HS-27A (cell line): ENCODE results near the gene ANKRD11.
"Not testable (repeated sequence)": the region's sequence is repeated elsewhere in the genome, so short reads cannot be mapped to it uniquely, and the experiment has no call there.

ENCODE experiments used
- DNase-seq: peaks from one replicate; pipeline ENCODE4 v3.0.0-alpha.2; 2012; ENCODE audit warnings: low read depth, missing footprints

The ANKRD11 gene

DNA sequence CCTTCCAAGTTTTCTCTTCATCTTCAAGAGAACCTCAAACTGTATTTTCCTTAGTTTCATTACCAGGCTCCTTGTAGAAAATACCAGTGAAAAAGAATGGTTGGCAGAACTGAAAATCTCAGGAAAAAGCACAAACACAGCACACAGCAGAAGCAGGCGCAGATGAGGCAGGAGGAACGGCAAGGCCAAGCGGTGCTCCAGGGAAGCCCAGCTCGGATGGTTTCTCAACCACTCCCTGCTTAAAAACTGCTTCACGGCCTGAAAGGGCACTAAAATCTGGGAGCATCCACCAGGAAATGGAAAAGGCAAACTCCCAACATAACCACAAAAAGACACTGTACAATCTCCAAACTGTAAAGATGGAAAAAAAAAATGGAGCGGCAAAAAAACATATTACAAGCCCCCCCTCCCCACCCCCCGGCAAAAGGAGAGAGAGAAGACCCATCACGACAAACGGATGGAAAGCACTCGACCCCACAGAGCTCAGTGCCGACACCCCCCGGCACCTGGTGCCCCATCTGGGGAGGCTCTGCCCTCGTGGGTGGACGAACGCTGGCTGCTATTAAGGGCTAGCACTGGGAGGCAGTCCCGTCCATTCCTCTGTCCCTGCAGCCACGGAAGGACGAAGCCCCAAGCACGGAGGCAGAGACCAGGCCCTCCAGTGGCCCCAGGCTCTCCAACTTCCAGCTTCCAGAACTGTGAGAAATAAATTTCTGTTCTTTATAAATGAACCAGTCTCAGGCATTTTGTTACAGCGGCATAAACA lies 145.3 kb downstream of the ANKRD11 start:
- DNase-seq: no peak

DNA sequence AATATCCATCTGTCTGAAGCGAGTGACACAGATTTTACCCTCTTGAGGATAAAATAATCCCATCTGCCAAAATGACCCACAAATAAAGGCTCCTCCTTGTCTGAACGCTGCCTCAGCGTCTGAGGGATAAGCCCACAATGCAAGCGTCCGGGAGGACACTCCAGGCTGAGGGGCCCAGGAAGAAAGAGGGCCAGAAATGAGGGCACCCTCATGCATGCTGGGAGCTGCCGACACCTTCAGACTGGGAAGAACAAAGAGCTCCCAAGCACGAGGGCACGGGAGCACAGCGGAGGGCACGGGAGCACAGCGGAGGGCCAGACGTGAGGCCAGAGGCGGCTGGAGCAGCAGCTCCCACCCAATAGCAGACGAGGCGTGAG lies 145.9 kb downstream of the ANKRD11 start:
- DNase-seq: no peak

DNA sequence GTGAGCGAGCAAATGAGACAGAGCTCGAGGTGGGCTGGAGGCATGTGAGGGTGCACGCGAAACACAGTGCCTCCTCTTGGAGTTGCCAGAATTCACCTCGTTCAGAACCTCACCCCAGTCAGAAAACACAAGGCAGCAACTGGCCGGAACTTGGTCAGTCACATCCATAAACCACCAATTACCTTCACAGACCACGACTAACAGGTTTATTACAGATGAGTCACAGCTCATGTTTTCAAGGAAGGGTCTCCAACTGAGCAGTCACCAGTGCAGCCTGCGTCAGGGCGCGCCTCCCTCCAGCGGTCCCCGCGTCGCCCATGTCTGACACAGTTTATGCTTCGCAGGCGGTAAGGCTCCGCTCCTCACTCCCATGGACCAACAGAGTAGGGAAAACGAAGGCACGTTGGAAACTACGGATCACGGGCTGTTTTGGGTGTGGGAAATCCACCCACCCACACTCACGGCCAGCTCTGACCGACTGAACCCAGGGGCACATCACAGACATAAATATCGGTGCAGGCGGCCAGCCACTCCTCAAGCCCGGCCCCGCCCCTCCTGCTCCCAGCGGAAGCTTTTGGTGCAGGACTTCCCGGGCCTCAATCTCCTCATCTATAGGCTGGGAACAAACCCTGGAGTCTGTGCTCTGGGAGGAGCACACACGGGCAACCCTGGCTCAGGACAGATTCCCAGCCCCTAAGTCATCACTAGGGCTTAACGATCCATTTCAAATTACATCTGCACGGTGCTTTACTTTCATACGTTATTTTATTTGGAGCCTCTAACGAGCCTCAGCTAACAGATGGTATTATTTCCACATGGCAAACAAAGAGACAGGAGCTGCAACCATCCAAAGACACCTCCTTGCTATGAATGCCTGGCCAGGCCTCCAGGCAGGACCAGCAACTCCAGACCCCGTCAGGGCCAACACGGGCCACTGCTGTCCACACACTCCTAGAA lies 146.6 kb downstream of the ANKRD11 start:
- no peak for DNase-seq

DNA sequence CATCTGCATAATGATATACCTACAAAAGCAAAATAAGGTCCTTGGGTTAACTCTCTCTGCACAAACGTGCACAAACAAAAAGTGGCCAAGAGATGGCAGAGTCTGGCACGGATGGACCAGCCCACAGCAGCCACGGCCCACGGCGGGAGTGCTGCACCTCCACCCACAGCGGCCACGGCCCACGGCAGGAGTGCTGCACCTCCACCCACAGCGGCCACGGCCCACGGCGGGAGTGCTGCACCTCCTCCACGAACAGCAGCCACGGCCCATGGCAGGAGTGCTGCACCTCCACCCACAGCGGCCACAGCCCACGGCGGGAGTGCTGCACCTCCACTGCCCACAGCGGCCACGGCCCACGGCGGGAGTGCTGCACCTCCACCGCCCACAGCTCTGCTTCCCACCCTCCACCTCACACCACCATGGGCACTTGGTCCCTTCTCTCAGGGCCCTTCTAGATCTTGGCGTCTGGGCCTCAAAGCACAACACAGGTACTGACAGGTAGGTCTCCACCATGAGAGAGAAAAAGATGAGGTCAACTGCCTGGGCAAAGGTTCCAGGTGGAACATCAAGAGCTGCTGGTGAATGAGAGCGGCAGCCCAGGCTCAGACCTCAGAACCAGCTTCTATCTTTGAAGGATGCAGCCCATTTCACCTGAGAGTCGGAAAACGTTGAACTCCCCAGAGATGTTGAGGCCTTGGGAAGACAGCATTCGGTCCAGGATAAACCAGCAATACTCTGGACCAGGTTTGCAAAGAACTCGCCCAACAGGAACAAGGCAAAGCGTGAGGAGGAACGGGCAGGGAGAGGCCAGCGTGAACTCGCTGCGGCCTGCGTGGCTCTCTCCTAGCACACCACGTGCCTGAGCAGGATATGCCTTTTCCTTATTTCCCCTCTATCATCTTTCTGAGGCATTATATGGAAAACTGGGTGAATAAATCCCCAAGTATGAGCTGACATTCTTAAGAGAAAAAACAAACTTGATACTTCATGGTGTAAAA lies 148.4 kb downstream of the ANKRD11 start:
- no peak for DNase-seq

DNA sequence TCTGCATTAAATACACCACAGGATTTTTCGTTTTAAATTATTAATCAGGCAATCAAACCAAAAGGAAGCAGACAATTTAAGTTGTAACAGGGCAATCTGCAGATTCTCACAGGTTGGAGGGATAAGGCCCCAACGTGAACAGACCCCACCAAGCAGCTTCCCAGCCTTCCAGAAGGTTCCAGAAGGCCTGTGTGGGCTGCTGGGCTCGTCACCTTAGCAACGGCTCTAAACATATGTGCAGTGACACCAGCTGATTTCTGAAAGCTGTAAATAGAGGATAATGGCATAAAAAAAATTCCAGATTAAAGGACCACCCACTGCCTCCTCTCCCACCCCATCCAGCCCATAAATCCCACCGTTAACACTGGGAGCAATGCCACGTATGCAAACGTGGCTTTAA lies 149.1 kb downstream of the ANKRD11 start:
- DNase-seq: no peak

DNA sequence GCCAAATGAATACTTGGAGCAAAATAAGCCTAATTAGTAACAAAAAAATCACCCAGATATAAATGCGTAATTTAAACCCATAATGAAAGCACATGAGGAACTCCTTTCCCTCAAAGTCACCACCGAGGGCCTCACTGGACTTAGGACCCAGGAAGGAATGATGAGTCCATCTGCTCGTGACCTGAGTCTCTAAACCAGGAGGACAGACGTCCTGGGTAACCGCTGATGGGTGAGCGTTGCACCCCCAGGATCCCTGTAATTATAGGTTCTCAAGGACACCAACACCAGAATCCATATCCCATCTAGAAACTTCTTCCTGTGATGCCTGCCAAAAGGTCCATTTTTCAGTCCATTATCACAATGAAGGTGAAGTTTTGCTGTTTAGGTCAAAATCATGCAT lies 151.5 kb downstream of the ANKRD11 start:
- no peak for DNase-seq

DNA sequence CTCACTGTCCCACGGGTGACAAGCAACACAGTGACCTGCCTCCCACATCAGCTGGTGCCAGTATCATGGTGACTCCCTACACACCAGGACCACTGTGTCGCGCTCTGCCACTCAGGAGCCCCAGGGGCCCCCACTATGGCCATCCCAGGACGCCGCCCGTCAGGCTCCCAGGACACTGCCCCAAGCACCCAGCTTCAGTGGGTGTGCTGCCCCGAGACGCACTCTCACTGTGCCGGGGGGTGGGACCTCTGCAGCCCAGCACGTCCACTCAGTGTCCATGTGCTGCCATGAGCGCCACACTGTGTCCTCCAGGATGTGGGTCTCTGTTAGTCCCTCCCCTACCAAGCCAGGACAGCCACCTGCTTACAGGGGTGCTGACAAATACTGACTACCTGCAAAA lies 152.4 kb downstream of the ANKRD11 start:
- no peak for DNase-seq

DNA sequence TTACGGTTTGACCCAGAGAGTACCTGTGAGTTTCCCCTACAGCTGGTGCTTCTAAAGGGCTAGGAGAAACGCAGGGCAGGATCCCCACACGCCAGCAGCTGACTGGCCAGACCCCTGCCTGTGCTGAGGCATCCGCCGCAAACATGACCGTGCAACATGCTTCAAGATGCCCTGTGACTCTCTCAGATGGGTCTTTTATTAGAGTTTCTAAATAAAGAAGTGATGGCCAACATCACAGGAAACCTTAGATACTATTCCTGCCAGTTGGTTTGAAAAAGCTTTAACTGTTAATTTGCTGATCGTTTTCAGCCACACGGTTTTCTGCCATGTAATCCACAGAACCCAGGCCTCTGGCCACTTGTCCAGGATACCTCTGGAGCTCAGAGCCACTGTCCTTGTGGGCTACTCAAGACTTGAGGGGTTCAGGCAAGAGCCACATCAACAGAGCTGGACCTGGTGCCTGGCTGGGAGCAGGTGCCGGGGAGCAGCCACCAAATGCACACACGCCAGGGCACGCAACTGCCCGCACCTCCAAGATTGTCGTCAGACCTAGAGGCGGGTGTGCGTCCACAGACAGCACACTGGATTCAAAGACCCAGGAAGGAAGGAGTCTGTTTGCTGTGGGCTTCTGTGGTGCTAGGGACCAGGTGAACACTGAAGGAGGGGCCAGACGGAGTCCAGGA lies 154.4 kb downstream of the ANKRD11 start:
- DNase-seq: no peak

DNA sequence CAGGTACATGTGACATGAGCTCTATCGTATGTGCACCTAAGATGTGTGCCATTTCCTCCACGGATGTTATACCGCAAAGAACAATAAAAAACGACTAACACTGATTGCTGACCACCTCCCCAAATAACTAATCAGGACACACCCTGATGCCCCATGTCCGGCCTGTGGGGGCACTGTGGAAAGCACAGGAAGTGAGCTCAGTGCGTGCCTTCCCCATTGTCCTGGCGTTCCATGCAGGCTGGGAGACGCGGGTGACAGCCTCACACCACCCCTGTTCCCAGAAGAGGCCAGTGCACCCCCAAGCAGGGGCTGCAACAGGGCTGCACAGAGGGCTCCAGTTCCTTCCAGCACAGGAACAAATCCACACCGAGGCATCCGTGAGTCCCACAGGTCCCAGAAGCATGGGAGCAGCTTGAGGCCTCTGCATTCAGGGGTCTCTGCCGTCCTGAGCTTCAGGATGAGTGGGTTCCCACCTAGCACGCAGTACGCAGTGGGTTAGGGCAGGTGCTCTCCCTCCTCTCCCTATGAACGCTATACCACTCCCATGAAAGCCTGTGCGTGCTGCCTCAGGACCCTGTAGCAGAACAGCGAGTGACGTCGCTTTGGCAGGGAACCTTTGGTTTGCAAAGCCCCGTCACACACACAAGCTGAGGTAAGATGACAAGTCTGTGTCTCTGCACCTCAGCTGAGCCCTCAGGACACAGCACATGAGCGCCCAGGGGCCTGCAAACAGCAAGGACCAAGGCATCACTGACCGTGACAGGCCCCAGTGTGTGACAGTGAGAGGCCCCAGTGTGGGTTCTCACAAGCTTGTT lies 155.2 kb downstream of the ANKRD11 start:
- no peak for DNase-seq

DNA sequence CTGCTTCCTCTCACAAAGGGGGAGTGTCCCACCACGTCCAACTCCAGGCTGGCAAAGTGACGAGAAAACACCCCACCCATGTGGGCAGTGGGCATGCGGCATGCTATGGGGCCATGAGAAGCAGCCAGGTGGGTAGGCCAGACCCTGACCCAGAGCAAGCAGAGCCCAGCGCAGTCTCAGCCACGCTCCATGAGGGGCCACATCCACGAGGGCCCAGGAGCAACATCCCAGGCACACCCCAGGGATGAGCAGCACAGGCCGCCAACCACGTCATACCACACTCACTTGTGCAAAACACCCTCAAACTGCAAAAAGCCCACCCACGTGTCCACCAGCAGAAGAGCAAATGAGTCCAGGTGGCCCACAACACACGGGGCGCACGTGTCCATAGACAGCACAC lies 155.9 kb downstream of the ANKRD11 start:
- DNase-seq: no peak

DNA sequence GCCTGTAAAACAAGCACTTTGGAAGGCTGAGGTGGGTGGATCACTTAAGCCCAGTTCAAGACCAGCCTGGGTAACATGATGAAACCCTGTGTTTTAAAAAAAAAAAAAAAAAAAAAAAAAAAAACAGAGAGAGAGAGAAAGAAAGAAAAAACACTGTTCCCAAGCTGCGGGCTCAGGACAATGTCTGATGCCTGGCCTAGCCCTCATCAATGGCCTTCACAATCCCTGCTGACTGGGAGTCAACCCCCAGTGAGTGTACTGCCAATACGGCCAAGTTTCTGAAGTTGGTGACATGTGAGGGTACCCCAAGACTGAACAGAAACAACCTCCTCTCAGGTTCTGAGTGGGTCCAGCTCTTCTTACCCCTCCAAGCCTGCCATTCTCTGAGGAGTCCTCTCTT lies 156.3 kb downstream of the ANKRD11 start:
- no peak for DNase-seq

DNA sequence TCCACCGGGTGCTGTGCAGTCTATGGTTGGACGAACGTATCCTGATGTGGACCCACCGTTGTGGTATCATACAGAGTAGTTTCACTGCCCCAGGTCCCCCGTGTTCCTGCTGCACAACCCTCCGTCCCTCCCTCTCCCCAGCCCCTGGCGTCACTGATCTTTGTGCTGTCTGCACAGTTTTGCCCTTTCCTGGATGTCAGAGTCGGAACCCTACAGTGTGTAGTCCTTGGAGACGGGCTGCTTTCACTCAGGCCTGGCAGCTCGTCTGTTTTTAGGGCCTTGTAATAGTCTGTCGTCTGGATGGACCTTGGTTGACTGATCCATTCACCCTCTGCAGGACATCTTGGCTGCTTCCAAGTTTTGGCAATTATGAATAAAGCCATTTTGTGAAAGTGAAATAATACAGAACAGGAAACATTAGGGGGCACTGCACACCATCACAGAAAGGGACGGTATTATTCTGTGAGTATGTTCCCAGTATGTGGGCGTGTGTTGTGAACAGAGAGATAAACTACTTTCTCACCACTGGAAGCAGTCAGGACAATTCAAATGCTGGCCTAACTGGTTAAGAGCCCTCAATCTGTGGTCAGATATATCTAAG lies 156.9 kb downstream of the ANKRD11 start:
- not testable (repeated sequence) for DNase-seq

DNA sequence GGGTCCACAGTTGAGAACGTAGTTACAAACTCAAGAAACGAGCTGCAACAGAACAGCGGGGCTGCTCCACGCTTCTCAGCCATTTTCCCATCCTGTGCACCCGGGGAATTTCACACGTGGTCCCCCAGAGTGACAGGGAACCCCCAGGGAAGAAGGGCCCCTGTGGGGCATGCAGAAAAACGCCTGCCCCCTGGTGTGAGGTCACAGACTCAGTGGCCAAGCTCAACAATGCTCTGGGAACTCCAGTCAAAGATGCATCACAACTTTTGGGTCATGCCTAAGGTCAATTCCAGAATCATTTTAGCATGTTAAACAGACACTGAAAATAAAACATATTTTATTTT lies 157.5 kb downstream of the ANKRD11 start:
- DNase-seq: no peak

DNA sequence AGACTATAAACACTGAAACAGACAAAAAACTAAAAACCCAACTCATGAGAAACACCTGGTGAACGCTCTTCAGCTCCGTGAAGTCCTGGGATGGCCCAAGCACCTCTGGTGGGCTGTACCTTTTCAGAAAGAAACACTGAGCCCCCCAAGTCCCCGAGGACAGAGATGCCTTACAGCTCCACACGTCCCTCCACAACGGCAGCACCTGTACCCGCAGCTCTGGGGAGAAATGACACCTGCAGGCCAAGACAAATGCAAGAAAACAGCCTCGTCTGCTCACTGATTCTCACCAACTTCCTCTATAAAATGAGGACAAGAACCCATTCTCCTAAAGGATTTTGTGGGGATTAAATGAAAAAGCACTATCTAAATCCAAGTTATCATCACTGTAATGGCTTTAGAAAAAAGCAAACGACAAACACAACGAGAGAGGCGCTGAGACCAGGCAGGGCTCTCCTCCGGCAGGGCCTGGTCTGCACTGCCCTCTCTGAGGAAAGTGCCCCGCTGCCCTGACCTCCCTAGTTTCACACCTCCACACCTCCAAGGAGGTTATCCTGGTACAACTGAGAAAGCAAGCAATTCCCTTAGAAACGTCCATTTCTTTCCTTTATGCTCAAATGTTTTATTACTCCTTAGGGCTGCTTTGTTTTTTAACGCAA lies 158.0 kb downstream of the ANKRD11 start:
- no peak for DNase-seq

DNA sequence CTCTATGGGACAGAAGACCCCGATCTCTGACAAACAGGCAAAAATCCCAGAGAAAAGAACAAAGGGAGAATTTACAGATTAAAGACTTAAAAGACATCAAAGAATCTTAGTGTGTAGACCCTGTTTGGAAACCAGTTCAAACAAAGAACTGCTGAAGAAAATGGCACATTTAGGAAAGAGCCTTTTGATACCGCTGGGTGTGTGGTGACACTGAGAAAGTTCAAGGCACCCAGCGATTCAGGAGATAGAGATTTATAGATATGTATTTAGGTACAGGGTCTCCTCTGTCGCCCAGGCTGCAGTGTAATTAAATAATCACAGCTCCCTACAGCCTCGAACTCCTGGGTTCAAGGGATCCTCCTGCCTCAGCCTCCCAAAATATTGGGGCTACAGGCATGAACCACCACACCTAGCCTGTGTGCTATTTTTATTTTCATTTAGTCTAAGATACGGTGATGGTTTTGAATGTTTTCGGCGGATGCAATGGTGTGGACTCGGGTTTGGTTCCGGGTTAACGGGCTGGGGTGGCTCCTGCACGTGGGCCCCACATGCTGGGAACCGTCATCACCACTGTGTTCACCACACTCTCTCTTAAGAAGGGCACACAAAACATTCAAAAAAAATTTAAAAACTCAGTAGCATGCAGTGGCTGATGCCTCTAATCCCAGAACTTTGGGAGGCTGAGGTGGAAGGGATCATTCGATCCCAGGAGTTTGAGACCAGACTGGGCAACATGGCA lies 158.8 kb downstream of the ANKRD11 start:
- no peak for DNase-seq

DNA sequence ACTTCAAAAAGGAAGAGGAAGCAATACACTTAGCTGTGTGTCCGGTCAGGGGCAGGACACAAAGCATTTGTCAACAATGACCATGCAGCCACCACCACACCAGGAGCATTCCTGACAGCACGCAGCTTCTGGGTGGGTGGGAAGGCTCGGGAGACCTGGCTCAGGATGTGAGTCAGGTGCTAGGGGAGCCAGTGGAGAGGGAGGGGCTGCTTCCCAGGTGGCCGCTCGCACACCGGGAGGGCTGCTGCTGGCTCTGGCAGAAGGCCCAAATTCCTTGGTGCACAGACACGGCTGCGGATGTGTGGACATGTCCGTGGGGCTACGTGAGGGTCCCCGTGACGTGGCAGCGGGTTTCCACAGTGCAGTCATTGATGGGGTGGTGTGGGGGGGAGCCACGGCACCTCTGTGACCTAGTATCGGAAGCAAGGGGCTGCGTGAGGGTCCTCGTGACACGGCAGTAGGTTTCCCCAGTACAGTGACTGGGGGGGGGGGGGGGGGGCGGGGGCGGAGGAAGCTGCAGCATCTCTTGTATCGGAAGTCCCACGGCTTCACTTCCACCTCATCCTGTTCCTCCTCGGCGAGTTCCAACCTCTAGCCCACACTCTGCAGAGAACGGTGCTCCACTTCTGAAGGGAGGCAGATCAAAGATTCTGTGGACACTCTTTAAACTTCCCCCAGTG lies 160.0 kb downstream of the ANKRD11 start:
- no peak for DNase-seq

DNA sequence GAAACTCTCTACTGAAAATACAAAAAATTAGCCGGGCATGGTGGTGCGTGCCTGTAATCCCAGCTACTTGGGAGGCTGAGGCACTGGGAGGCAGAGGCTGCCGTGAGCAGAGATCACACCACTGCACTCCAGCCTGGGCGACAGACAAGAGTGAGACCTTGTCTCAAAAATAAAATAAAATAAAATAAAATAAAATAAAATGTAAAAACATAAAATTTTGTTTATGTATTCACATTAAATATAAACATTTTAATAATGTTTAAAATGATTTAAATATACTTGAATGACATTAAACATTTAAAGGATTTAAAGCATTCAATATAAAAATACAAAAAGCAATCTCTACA lies 160.6 kb downstream of the ANKRD11 start:
- DNase-seq: not testable (repeated sequence)
